Smooth muscle cell (in vitro differentiated cells): ENCODE data around the gene RBM33. TPM values are rescaled to one million over a fixed set of nuclear protein-coding genes. Genes with fewer than 3 reads are reported as not detected.

Source experiments
- DNase-seq: peaks from one replicate; lab custom pipeline; 2025; ENCODE audit not compliant: unreplicated experiment; lab: John Stamatoyannopoulos, UW
- H2AFZ ChIP-seq: fragments of 200-600 bp; sonication (generic); 2 replicates; pipeline ENCODE4 v1.6.0; 2016; ENCODE audit warnings: antibody characterized with exemption, low read depth, mild to moderate bottlenecking
- H3F3A ChIP-seq: fragments of 200-600 bp; sonication (generic); 2 replicates; pipeline ENCODE4 v1.6.0; 2017; ENCODE audit warnings: antibody characterized with exemption, low read depth
- H3K27ac ChIP-seq: fragments of 200-600 bp; sonication (generic); 2 replicates; pipeline ENCODE4 v1.5.1; 2016; ENCODE audit warnings: low read depth, mild to moderate bottlenecking
- H3K27me3 ChIP-seq: fragments of 200-600 bp; sonication (generic); 2 replicates; pipeline ENCODE4 v1.6.1; 2016; ENCODE audit warnings: low read depth, mild to moderate bottlenecking
- H3K36me3 ChIP-seq: fragments of 200-600 bp; sonication (generic); 2 replicates; pipeline ENCODE4 v1.5.1; 2016; ENCODE audit warnings: low read depth
- H3K4me1 ChIP-seq: fragments of 200-600 bp; sonication (generic); 2 replicates; pipeline ENCODE4 v1.5.1; 2016; ENCODE audit warnings: low read depth
- H3K4me2 ChIP-seq: fragments of 200-600 bp; sonication (generic); 2 replicates; pipeline ENCODE4 v1.6.0; 2016; ENCODE audit warnings: mild to moderate bottlenecking
- H3K4me3 ChIP-seq: fragments of 200-600 bp; sonication (generic); 2 replicates; pipeline ENCODE4 v1.5.1; 2016; ENCODE audit warnings: mild to moderate bottlenecking
- H3K79me2 ChIP-seq: fragments of 200-600 bp; sonication (generic); 2 replicates; pipeline ENCODE4 v1.6.0; 2016; ENCODE audit warnings: low read depth, mild to moderate bottlenecking
- H3K9ac ChIP-seq: fragments of 200-600 bp; sonication (generic); 2 replicates; pipeline ENCODE4 v1.6.0; 2016; ENCODE audit warnings: low read depth
- H3K9me3 ChIP-seq: fragments of 200-600 bp; sonication (generic); replicated peaks from 2 replicates; pipeline ENCODE4 v1.5.1; 2016; ENCODE audit warnings: low read depth
- H4K20me1 ChIP-seq: fragments of 200-600 bp; sonication (generic); 2 replicates; pipeline ENCODE4 v1.6.0; 2016; ENCODE audit warnings: low read depth
- WGBS: methylation state at CpG from one replicate; pipeline ENCODE4 v1.1.7; 2016; ENCODE audit warnings: low lambda C conversion rate; 5-methylcytosine and 5-hydroxymethylcytosine counted together
- polyA plus RNA-seq: library from polyadenylated mRNA; unstranded; fragments of >200 nt; fragmentation: Nextera tagmentation; extraction: Ambion mirVana; gene quantifications from 2 replicates; pipeline ENCODE4 v1.2.1, GENCODE V29; 2016
- total RNA-seq: library from RNA; depleted of rRNA; stranded (reverse); fragments of >200 nt; gene quantifications from 2 replicates; pipeline ENCODE4 v1.2.3, GENCODE V29; 2014
- TF ChIP-seq, protein P1 (sequence below): fragments of 200-600 bp; sonication (generic); IDR thresholded peaks from 2 replicates; pipeline ENCODE4 v1.5.1; 2017; ENCODE audit warnings: borderline replicate concordance, mild to moderate bottlenecking, antibody characterized with exemption; ENCODE audit not compliant: insufficient read depth, poor library complexity, severe bottlenecking

The RBM33 gene
- total and polyA plus RNA-seq, 2 experiments from 2014 or later: 22.5 to 25.3 TPM

DNA sequence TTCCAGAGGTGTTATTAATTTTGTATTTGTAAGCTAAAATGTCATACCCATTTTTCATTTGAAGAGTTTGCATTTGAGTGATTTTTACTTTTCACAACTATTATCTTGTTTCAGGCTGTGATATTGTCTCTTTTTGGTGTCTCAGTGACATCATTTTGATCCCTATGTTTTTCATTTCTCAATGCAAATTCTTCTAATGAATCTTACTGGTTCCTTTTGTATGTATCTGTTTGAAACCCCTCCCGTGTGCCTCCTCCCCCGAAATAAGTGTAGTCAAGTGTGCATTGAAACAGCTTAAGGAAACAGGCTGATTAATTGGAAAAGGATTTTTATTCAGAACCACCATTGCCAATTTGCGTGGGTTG, 90.0 kb downstream of the RBM33 start:
- H3K4me2 ChIP-seq: no peak overlapping the region
- TF ChIP-seq, protein P1, sequence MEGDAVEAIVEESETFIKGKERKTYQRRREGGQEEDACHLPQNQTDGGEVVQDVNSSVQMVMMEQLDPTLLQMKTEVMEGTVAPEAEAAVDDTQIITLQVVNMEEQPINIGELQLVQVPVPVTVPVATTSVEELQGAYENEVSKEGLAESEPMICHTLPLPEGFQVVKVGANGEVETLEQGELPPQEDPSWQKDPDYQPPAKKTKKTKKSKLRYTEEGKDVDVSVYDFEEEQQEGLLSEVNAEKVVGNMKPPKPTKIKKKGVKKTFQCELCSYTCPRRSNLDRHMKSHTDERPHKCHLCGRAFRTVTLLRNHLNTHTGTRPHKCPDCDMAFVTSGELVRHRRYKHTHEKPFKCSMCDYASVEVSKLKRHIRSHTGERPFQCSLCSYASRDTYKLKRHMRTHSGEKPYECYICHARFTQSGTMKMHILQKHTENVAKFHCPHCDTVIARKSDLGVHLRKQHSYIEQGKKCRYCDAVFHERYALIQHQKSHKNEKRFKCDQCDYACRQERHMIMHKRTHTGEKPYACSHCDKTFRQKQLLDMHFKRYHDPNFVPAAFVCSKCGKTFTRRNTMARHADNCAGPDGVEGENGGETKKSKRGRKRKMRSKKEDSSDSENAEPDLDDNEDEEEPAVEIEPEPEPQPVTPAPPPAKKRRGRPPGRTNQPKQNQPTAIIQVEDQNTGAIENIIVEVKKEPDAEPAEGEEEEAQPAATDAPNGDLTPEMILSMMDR: no peak
- H3K36me3 ChIP-seq: peaks cover 13% of the 10 kb centered on the region
- 99% methylated on average over 3 of the region's 3 CpGs for WGBS
- H3K9me3 ChIP-seq: no peaks in the 10 kb centered on the region
- H3K9ac ChIP-seq: no peak overlapping the region
- no peak overlapping the region for H3K27ac ChIP-seq
- H4K20me1 ChIP-seq: peaks cover 95% of the 10 kb centered on the region
- no peaks in the 10 kb centered on the region for H3K27me3 ChIP-seq
- H3K4me3 ChIP-seq: no peak overlapping the region
- H3F3A ChIP-seq: no peaks in the 10 kb centered on the region
- DNase-seq: no peak
- no peaks in the 10 kb centered on the region for H3K4me1 ChIP-seq
- peaks cover 25% of the 10 kb centered on the region for H3K79me2 ChIP-seq
- no peak overlapping the region for H2AFZ ChIP-seq

GRCh38 chr7:155735442-155736115, 91.1 kb downstream of the RBM33 start:
- H3K27me3 ChIP-seq: no peaks in the 10 kb centered on the region
- WGBS: 90% methylated on average over 3 of the region's 3 CpGs
- no peak overlapping the region for H3K9ac ChIP-seq
- no peak overlapping the region for H3K27ac ChIP-seq
- H3K4me1 ChIP-seq: no peaks in the 10 kb centered on the region
- no peaks in the 10 kb centered on the region for H3K9me3 ChIP-seq
- H3K4me2 ChIP-seq: no peak overlapping the region
- H3K4me3 ChIP-seq: no peak overlapping the region
- DNase-seq: no peak
- TF ChIP-seq, protein P1: no peak
- H3F3A ChIP-seq: no peaks in the 10 kb centered on the region
- H3K36me3 ChIP-seq: peaks cover 21% of the 10 kb centered on the region
- no peak overlapping the region for H2AFZ ChIP-seq
- H3K79me2 ChIP-seq: peaks cover 25% of the 10 kb centered on the region
- peaks cover 92% of the 10 kb centered on the region for H4K20me1 ChIP-seq

DNA sequence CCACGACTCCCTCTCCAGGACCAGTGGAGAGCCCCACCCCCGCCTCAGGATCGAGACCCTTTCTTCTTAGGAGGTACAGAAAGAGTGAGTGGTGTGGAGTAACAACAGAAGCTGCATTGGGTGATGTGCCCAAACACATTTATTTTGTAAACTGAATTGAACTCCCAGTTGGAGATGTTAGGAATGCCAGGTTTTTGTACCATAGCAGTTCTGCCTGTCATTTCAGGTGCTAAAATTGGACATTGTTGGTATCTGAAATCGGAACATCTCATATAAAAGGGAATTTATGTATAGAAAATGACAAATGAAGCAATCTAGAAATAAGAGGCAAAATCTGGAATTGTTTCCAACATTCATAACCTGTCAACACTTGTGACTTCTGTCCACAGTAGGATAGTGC, 93.1 kb downstream of the RBM33 start:
- Histone ChIP-seq H2AFZ (no peak overlapping the region), H3K4me1 (no peaks in the 10 kb centered on the region), H3K79me2 (peaks cover 11% of the 10 kb centered on the region), H3K27me3 (no peaks in the 10 kb centered on the region), H3F3A (no peaks in the 10 kb centered on the region), H3K4me3 (no peak overlapping the region), H3K4me2 (no peak overlapping the region), H3K9me3 (no peaks in the 10 kb centered on the region), H3K36me3 (peaks cover 36% of the 10 kb centered on the region), H3K9ac (no peak overlapping the region), H3K27ac (no peak overlapping the region), H4K20me1 (peaks cover 87% of the 10 kb centered on the region)
- 97% methylated on average over 4 of the region's 4 CpGs for WGBS
- DNase-seq: no peak
- TF ChIP-seq, protein P1: no peak

GRCh38 chr7:155738104-155738503, 93.6 kb downstream of the RBM33 start:
- no peak for DNase-seq
- Histone ChIP-seq H3K4me3 (no peak overlapping the region), H3K9ac (no peak overlapping the region), H3K4me1 (no peaks in the 10 kb centered on the region), H3K27me3 (no peaks in the 10 kb centered on the region), H4K20me1 (peaks cover 86% of the 10 kb centered on the region), H3K27ac (no peak overlapping the region), H2AFZ (no peak overlapping the region), H3K4me2 (no peak overlapping the region), H3F3A (no peaks in the 10 kb centered on the region), H3K36me3 (peaks cover 37% of the 10 kb centered on the region), H3K79me2 (peaks cover 6% of the 10 kb centered on the region), H3K9me3 (no peaks in the 10 kb centered on the region)
- 92% methylated on average over 10 of the region's 10 CpGs for WGBS
- TF ChIP-seq, protein P1: no peak
